ENCODE measurements around the gene TBL1X.

DNA sequence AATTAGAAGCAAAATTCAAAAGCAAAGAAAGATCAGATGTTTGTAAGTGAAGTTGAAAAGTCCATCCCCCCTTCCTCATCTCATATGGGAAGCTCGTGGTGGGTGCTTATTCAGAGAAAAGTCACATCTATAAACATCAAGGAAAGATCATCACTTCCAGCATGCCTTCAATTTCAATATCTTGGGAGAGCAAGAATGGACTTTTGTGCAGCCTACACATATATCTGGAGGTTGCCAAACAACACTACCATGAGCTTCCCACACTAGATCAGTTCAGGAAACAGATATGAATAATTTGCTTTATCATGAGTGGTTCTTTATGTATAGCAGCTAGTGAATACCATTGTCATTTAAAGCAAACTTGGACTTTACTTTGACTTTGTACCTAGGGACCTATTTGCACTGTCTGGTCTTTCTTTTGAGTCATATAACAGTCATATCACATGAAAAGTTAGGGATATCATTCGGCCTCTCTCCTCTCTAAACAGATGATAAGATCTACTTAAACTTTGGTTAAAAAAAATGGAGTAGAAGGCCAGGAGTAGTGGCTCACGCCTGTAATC, 5.6 kb upstream of the TBL1X start:
- TF ChIP-seq, protein P1, sequence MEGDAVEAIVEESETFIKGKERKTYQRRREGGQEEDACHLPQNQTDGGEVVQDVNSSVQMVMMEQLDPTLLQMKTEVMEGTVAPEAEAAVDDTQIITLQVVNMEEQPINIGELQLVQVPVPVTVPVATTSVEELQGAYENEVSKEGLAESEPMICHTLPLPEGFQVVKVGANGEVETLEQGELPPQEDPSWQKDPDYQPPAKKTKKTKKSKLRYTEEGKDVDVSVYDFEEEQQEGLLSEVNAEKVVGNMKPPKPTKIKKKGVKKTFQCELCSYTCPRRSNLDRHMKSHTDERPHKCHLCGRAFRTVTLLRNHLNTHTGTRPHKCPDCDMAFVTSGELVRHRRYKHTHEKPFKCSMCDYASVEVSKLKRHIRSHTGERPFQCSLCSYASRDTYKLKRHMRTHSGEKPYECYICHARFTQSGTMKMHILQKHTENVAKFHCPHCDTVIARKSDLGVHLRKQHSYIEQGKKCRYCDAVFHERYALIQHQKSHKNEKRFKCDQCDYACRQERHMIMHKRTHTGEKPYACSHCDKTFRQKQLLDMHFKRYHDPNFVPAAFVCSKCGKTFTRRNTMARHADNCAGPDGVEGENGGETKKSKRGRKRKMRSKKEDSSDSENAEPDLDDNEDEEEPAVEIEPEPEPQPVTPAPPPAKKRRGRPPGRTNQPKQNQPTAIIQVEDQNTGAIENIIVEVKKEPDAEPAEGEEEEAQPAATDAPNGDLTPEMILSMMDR (IDR thresholded peaks at IDR 0.05; ENCODE audit: insufficient read depth, low read depth, low read length): no peak
- TF ChIP-seq EZH2 (IDR thresholded peaks at IDR 0.05; ENCODE audit: insufficient read depth, low read length): no peak

Measured in astrocyte (in vitro differentiated cells and primary cell).